HG03571 (cell line): ENCODE results near the gene ECE1.
"Not testable (repeated sequence)": the region's sequence is repeated elsewhere in the genome, so short reads cannot be mapped to it uniquely, and the experiment has no call there.

Experiments used
- ATAC-seq: cut with Tn5 transposase; IDR thresholded peaks from one replicate; pipeline ENCODE4 v1.9.1; 2021; ENCODE audit not compliant: unreplicated experiment

Gene ECE1

DNA sequence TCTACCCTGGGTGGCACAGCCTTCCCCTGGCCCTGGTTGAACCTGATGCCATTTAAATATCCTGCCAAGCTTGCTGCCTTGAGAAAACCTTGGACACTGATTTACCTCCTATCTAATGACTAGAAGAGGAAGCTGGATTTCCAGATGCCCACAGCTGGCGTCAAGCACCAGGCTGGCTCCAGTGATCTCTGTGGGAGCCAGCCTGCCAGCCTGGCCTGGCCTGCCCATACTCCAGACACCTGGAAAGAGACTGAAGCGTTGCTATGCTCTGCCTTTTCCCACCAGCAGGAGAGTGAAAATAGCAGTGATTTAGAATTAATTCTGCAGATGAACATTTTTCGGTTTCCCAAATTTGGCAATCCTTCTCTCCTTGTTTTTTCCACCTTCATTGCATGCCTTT, 102.0 kb downstream of the ECE1 start:
- ATAC-seq = no peak

DNA sequence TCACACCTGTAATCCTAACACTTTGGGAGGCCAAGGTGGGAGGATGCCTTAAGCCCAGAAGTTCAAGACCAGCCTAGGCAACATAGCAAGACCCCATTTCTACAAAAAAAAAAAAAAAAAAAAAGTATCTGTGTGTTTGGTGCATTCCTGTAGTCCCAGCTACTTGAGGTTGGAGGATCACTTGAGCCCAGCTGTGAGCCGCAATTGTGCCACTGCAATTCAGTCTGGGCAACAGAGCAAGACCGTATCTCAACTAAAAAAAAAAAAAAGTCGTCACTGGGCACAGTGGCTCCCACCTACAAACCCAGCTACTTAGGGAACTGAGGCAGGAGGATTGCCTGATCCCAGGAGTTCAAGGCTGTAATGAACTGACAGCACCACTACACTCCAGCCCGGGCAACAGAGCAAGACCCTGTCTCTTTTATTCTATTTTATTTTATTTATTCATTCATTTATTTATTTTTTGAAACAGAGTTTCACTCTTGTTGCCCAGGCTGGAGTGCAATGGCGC, 105.0 kb downstream of the ECE1 start:
- no peak for ATAC-seq

DNA sequence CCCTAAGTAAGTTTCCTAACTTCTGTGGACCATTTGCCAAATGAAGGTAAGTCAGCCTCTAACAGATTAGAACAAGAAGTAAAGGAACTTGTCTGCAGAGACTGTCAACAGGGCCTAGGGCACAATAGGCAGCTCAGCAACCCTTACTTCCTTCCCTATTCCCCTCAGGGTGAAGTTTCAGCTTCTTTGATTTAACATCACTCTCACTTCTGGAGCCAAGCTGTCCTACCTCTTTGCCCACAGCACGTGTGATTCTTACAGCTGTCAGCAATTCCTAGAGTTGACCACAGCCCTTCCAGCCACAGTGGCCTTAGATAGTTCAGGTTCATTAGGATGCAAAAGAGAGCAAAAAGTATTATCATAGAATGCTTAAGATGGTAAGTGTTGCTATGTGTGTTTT, 106.0 kb downstream of the ECE1 start:
- ATAC-seq = no peak

DNA sequence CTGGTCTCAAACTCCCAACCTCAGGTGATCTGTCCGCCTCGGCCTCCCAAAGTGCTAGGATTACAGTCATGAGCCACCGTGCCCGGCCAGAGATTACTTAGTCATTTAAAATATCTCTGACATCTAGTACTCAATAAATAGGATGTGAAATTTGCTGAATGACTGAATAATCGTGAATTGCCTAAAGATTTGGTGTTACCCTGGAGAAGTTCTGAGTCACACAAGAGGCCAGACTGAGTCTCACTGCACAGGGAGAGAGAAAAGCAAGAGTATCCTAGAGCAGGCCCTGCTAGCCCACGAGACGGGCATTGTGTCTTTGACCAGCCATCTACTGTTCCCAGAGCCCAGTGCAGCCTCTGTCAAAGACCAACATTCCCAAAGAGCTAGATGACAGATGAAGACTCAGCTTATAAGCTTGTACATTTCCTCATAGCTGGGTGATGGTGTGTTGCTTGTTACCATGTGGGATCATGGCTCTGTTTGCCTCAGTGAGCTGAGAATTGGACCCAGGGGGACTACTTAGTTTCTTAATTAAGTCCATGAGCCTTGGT, 108.0 kb downstream of the ECE1 start:
- no peak for ATAC-seq

DNA sequence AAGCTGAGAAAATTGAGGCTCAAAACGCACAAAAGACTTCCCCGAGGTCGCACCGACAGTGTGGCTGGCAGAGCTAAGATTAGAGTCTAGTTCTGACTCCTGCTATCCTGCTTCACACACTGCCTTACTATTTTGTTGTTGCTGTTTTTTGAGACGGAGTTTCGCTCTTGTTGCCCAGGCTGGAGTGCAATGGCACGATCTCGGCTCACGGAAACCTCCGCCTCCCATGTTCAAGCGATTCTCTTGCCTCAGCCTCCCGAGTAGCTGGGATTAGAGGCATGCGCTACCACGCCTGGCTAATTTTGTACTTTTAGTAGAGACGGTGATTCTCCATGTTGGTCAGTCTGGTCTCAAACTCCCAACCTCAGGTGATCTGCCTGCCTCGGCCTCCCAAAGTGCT, 112.0 kb downstream of the ECE1 start:
- ATAC-seq = not testable (repeated sequence)

DNA sequence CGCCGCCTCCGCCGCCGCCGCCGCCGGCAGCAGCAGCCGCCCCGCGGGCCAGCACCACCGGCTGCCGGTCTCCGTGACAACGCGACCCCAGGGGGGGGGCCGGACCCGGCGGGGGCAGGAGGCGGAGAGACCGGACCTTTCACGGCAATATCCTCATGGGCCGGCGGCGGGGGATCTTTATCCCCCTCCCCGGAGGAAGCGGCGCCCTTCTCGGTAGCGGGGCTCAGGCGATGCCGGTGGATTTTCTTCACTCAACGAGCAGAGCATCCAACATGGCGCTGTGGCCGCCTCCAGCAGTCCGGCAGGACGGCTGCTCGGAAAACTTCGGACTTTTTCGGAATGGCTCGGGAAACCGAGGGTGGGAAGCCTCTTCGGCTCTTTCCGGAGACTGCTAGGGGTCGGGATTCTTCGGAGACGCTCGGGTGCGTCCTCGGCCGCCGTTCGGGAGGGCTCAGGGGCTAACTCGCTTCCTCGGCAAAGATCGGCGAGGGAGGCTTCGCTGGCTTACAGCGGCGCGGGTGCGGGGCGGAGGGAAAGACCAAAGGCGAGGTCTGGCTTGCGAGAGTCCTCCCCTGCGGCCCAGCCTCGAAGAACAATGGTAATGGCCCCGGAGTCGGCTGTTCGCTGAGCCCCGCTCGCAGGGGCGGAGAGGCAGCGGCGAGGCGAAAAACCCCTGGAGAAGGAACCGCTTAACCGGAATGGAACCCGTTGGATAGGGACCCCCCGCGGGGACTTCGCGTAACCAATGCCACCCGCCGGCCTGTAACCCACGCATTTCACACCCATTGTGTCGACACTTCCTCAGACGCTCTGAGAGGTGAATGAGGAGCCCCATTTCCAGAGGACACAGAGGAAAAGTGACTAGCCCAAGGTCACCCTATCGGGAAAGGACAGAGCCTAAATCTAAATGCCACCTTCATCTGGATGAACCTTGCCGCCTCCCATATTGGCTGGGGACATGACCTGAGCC, 113.4 kb downstream of the ECE1 start, which contains the start of gene EIF4G3:
TSS of gene EIF4G3 (minus strand) at position 312 of the 970 bp plus-strand sequence. CDS start 174,155 bp downstream, outside the sequence.
- peak; percentile 84 for ATAC-seq

DNA sequence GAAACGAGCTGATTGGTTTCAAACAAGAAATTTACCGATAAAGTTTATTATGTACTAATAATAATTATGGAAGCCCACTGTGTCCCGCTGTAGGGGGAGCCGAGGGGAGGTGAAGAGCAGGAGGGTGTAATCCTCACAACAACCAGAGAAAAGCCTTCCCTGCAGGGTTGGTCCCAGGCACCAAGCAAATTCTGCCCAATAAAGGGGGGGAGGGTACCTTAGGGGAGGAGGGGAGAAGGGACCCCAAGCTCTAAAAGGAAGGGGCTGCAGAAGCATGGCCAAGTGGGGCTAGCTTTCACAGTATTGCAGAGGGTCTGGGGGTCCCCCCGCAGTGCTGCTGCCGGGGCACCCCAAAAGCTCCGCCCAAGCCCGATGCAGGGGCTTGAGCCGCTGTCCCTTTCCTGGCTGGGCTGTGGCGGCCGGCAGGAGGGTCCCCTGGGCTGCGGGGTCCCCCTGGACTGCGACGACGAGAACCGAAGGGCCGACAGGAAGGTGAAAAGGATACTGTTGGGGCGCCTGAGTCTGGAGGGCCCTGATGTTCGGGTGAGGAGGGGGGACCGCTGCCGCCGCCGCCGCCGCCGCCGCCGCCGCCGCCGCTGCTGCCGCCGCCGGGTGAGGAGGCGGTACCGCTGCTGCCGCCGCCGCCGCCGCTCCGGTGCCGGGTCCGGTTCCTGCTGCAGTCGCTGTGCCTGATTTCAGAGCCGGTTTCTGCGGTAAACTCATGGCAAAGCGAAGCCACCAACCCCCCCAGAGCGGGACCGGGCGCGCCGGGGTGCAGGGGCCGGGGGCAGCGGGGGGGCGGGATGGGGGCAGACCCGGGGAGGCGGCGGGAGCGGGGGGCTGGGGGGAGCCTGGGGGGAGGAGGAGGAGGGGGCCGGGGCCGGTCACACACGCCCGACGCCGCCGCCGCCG, 114.3 kb downstream of the ECE1 start:
- peak; percentile 10 for ATAC-seq

DNA sequence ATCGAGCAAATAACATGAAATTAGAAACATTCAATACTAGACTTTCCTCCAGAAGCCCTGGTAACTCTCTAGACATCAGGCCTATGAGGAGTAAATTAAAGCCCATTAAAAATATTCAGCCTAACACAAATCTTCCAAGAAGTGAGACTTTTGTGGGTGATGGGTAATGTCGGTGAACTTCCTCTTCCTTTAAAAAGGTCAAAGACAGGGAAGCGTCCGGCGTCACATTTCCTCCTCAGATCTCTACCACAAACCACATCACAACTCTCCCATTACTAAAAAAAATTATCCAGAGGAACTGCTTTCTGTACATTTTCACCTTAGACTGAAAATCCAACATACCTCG, 115.0 kb downstream of the ECE1 start:
- no peak for ATAC-seq

DNA sequence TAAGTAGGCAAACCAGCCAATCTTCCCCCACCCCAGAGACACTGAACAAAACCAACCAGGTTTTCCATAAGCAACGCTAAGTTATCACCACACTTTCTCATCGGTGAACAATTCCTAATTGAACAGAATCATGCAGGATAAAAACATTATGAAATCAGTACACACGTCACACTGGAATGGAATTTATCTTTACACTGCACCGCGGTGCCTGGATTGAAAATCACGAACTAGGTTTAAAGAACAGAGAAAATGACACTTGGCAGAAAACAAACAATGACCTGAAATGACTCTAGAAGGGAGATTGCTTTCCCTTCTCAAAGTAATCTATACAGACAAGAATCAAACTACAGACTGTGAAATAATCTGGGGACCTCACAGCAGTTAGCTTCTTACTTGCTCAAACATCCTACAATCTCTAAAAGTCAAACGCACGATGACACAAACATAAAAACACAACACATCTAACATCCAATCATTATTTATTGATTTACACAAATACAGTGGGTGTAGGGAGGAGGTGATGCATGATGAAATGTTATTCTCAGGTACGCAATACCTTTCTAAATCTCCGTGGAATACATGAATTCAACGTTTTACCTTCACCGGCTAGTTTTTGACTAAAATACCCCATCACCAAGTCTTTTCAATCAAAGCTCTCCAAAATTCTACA, 115.5 kb downstream of the ECE1 start:
- ATAC-seq = no peak

DNA sequence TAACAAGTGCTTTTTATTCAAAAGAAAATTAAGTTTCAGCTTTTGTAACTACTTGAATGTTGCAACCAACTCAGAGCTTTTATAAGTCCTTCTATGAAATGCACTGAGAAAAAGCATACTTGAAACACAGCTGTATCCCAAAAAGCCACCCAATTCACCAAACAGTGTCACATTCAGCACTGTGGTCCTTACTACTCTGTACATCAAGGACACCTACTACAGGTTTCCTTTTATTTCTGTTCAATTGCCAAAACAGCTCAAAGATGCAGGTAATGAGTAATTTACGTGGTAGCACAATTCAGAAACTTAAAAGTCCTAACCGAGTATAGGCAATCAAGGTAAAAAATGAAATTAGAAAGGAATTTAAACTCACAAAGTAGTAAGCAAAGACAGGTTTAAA, 116.0 kb downstream of the ECE1 start:
- ATAC-seq = no peak

DNA sequence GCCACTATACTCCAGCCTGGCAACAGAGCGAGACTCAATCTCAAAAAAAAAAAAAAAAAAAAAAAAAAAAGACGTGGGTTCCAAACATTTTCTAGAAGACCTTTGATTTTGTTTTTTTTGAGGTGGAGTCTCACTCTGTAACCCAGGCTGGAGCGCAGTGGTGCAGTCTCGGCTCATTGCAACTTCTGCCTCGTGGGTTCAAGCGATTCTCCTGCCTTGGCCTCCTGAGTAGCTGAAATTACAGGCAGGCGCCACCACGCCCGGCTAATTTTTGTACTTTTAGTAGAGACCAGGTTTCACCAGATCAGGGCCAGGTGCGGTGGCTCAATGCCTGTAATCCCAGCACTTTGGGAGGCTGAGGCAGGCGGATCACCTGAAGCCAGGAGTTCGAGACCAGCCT, 117.2 kb downstream of the ECE1 start:
- not testable (repeated sequence) for ATAC-seq

DNA sequence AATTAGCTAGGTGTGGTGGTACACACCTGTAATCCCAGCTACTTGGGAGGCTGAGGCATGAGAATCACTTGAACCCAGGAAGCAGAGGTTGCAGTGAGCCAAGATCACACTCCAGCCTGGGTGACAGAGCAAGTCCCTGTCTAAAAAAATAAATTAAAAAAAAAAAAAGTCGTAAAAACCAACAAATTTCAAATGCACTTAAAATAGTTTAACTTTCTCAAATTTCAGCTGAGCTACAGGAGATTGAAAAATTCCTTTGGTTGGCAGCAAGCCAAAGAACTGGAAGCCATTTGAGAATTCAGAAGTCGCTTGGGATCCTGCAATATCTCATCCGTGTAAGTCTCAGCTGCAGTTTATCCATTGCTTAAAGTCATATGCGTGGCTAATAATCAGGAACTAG, 119.4 kb downstream of the ECE1 start:
- not testable (repeated sequence) for ATAC-seq

DNA sequence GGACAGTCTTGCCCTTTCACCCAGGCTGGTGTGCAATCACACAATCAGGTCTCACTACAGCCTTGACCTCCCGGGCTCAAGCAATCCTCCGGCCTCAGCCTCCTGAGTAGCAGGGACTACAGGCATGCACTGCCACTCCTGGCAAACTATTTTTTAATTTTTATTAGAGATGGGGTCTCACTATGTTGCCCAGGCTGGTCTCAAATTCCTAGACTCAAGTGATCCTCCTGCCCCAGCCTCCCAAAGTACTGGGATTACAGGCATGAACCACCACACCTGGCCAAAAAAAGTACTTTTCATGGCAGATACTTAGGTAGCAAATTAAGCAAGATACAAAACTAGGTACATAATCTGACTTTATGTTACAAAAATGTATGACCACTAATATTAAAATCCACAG, 121.8 kb downstream of the ECE1 start:
- no peak for ATAC-seq
